Left forelimb (tissue), 1 donor: ENCODE results near the gene ZCCHC3.
"Not testable (repeated sequence)": the region's sequence is repeated elsewhere in the genome, so short reads cannot be mapped to it uniquely, and the experiment has no call there.

Source experiments
- DNase-seq: peaks from one replicate; pipeline ENCODE4 v3.0.0-alpha.2; 2018; ENCODE audit warnings: low spot score

Gene ZCCHC3

GRCh38 chr20:297098-297924, at the start of gene ZCCHC3:
TSS of gene ZCCHC3 (plus strand) at chr20:297570. CDS start at chr20:297587, 17 bp downstream.
- DNase-seq: peak; percentile 89

DNA sequence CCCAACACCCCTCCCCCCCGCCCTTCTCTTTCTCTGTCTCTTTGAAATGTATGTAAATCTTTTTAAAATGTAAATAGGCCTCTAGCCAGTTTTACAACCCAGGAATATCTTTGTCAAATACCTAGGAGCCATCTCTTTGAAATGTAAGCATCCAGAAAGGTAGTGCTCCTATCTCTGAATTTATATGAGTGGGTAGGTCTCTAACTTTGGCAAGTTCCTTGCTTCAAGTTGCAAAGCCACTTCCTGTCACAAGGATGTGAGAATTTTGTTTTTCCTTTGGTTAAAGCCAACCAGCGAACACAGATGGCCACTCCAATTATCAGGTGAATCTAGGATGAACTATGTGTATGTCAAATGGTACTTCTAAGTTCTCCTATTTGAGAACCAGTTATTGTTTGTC, 46.0 kb upstream of the ZCCHC3 start:
- no peak for DNase-seq

GRCh38 chr20:252801-253200, 44.6 kb upstream of the ZCCHC3 start:
- DNase-seq: no peak

DNA sequence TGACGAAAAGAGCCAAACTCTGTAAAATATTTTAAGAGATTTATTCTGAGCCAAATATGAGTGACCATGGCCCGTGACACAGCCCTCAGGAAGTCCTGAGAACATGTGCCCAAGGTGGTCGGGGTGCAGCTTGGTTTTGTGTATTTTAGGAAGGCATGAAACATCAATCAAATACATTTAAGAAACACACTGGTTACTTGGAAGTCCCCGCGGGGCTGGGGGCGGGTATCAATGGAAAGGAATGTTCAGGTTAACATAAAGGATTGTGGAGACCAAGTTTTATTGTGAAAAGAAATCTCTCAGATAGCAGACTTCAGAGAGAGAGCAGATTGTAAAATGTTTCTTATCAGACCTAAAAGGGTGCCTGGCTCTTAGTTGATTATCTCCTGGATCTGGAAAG, 43.9 kb upstream of the ZCCHC3 start:
- DNase-seq: not testable (repeated sequence)

GRCh38 chr20:257419-257818, 40.0 kb upstream of the ZCCHC3 start, which contains the start of gene DEFB132:
TSS of gene DEFB132 (plus strand) at chr20:257724. CDS start at chr20:257779, 55 bp downstream.
- DNase-seq: no peak

- no peak for DNase-seq
These were observed 39.0 kb upstream of the ZCCHC3 start for GRCh38 chr20:258269-258858.

DNA sequence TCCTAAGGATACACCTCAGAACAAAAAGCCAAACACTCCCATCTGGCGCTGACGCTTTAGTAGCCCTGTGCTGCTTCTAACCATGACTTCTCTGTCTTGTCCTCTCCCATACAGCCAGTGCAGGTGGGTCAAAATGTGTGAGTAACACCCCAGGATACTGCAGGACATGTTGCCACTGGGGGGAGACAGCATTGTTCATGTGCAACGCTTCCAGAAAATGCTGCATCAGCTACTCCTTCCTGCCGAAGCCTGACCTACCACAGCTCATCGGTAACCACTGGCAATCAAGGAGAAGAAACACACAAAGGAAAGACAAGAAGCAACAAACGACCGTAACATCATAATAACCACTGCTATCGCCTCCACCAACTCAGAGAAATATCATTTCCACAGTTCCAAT, 38.4 kb upstream of the ZCCHC3 start:
- DNase-seq: no peak

- no peak for DNase-seq
These were observed 37.4 kb upstream of the ZCCHC3 start for GRCh38 chr20:259981-260380.

DNA sequence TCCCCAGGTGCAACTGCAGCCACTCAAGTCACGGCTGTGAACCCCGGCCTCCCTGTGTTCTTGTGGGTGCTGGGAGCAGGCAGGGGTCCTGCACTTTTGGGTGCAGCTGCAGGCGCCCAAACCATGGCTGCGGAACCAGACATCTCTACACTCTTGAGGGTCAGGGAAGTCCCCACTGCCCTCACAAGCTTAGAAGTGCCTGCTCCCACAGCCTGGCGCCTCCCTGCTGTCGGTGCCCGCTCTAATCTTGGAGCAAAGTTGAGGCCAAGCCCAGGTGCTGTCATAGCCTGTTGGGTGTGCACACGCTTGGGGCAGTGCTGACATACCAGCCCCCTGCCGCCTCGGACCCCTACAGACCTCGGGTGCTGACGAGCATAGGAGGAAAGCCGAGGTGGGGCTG, 33.7 kb upstream of the ZCCHC3 start:
- no peak for DNase-seq

GRCh38 chr20:266596-267562, 30.5 kb upstream of the ZCCHC3 start:
- DNase-seq: peak; percentile 92

- no peak for DNase-seq
These were observed 26.9 kb upstream of the ZCCHC3 start for GRCh38 chr20:270517-270916.

GRCh38 chr20:271069-271468, 26.3 kb upstream of the ZCCHC3 start:
- DNase-seq: no peak

- DNase-seq: no peak
These were observed 25.8 kb upstream of the ZCCHC3 start for GRCh38 chr20:271528-271927.

- no peak for DNase-seq
These were observed 24.7 kb upstream of the ZCCHC3 start for GRCh38 chr20:272718-273117.

DNA sequence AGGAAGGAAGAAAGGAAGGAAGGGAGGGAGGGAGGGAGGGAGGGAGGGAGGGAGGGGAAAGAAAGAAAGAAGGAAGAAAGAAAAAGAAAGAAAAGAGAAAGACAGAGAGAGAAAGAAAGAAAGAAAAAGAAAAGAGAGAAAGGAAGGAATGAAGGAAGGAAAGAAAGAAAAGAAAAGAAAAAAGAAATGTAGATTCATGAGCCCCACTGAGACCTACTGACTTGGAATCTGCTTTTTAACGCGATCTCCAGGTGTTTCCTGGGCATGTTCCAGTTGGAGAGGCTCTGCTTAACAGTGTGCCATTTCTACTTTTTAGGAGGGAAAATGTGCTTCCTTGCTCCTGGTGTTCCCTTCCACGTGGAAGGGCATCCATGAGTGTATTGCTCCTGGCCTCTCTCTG, 23.5 kb upstream of the ZCCHC3 start:
- DNase-seq: no peak

DNA sequence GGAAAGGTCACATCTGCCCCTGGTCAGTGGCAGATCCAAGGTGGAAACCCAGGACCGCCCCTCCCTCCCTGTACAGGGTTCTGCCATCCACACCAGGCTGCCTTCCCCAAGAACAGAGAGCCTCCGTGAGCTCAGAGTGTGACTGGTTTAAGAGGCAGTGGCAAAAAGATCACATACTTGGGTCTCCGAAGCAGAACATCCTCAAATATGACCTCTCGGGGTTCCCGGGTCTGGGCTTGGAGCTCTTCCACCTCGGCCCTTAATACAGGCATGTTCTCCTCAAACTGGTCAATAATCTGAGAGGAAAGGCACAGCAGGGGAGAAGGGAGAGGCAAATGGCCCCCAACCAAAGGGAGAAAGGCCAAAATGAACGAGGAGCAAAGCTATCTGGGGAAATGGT, 21.6 kb upstream of the ZCCHC3 start:
- no peak for DNase-seq

DNA sequence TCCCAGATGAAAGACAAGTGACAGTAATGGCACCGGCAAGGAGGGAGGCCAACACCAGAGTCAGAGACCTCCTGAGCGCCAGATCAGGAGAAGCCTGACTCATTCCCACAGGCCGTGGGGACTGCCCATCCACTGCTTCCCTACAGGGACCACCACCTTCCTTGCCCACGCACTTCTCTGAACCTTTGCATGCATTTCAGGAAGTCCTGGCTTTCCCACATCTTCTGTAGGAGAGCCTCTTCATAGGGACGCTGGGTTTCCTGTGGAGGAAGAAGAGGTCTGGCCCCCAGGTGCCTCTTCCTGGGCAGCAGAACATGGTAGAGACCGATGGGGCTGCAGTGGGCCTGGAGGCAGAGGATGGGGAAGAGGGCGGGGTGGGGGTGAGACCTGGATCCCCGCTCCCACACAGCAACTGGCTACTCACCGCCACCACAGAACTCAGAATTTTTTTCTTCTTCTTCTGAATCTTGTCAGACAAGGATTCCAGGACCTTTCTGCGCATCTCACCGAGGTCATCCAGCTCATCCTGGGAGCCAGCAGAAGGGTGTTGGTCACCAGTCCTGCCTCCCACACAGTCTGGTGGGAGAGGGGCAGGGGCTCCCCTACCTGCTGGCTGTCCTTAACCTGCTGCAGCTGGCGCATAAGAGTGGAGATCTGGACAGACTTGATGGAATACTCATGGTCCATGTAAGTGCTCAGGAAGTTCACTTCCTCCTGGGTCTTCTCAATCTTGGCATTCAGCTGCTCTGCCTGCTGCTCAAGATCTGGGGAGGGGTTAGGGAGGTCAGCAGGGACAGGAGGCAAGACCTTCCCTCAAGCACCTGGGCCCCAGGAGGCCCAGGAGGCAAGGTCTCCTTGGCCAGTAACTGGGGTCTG, 20.5 kb upstream of the ZCCHC3 start:
- no peak for DNase-seq

- no peak for DNase-seq
These were observed 19.9 kb upstream of the ZCCHC3 start for GRCh38 chr20:277496-277781.

GRCh38 chr20:278181-278580, 19.2 kb upstream of the ZCCHC3 start:
- no peak for DNase-seq

DNA sequence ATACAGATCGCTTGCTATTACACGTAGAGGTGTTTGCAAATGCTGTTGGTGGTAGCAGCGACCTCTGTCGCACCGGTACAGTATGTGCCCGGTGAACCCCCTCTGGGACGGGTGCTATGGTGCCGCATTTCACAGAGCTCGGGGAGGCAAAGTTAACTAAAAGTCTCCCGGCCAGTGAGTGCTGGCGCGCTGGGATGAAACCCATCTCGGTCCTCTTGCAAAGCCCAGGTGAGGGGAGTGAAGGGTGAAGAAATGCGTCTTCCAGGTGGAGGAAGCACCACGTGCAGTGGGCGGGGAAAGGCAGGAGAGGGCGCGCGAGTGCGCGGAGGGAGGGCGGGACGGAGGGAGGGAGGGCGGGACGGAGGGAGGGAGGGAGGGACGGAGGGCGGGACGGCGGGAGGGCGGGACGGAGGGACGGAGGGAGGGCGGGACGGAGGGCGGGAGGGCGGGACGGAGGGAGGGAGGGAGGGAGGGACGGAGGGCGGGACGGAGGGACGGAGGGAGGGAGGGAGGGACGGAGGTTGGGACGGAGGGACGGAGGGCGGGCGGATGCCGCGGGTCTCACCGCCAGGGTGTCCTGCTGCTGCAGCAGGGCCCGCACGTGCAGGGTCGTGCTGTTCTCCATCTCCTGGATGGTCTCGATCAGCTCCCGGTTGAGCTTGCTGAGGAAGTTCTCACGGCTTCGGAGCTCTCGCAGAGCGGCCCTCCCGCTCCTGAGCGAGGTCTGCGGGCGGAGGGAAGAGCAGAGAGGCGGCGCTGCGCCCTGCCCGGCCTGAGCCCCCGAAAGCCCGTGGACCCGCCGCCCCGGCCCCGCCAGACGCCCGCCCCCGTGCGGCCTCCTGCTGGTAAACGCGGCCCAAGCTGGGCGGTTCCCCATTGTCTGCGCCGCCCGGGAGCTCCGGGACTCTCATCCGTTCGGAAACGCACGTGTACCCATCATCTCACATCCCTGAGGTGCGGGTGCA, 18.5 kb upstream of the ZCCHC3 start:
- DNase-seq: no peak
